RWPE1 (cell line): ENCODE results near the gene PSTPIP1.

Source experiments
- CTCF ChIA-PET: fragments of 350-600 bp; sonication (Branson Sonifier 250); formaldehyde crosslinking; extraction: SDS; loops from one replicate; lab custom pipeline; 2021; lab: Yijun Ruan, JAX
- POLR2A ChIA-PET: fragments of 400-600 bp; formaldehyde crosslinking; extraction: SDS; loops from one replicate; lab custom pipeline; 2020; ENCODE audit warnings: antibody characterized with exemption; ENCODE audit not compliant: low non-redundant PET; lab: Yijun Ruan, JAX
- DNase-seq: peaks from one replicate; pipeline ENCODE4 v3.0.0; 2012; ENCODE audit warnings: low spot score
- H3K27ac ChIP-seq: fragments of 450-650 bp; 2 replicates; pipeline ENCODE4 v1.5.1; 2017
- CTCF ChIP-seq: fragments of 450-650 bp; conservative IDR thresholded peaks from 2 replicates; pipeline ENCODE4 v1.5.1; 2017; ENCODE audit warnings: low read depth, mild to moderate bottlenecking

The PSTPIP1 gene

DNA sequence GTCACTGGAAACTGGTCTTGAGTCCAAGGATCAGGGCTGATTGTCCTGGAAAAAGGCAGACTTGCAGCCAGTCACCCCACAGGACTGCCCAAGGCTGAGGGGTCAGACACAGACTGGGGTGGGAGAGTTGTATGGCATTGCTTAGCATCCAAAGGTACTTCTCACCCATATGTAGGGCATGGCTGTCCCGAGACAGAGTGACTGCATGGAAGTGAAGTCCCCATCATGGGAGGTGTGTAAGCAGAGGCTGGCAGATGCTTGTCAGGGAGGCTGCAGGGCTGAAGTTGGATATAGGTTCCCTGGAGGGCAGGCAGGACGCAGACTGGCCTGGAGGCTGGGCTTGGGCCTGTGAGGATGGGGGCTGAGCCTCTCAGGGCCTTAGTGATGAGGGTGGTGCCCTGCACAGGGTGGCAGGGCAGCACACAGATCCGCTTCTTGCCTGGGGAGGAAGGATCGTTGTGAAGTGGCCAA is 31.1 kb downstream of the PSTPIP1 start:
- no peak for DNase-seq
- ChIA-PET CTCF (interaction anchor here (0.6 to 1.0 kb wide), 2 partner anchors 10 to 831 kb away, joined by 3 to 5 read pairs; no protein-coding TSS in a partner anchor), POLR2A (no interaction called here)
- no peak overlapping the region for H3K27ac ChIP-seq
- TF ChIP-seq CTCF: no peak

- DNase-seq: no peak
- CTCF ChIA-PET: interaction anchor here (1.0 kb wide), 1 partner anchor 9 kb away, joined by 5 read pairs; no protein-coding TSS in a partner anchor
- POLR2A ChIA-PET: no interaction called here
- no peak for TF ChIP-seq CTCF
- no peak overlapping the region; the same call in 1 of the 2 replicates for H3K27ac ChIP-seq
Measured at GRCh38 chr15:77026501-77027110, 31.7 kb downstream of the PSTPIP1 start.

DNA sequence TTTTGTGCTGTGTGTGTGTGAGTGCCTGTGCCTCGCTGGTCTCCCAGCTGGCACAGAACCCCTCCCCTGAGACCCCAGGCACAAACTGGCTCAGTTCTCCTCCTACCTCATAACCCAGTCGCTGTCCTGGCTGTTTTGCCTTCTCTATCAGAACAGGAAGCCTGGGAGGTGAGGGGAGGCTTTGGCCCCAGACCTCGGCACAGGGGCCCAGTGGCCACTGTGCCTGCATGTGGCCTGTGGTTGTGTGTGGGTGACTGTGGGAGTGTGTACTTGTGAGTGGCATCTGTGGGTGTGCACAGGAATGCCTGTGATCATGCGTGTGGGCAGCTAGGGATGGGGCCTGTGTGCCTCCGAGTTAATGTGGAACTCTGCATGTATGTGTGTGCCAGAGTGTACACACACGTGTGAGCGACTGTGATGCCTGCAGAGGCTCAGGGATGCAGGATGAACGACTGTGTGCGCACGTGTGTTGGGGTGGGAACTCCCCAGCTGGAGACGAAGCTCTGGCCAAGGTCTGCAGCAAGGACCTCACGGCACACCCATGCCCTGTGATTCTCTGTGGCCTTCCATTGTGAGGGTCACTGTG is 32.3 kb downstream of the PSTPIP1 start:
- H3K27ac ChIP-seq: no peak overlapping the region
- ChIA-PET POLR2A (no interaction called here), CTCF (interaction anchor here (1.0 kb wide), 1 partner anchor 8 kb away, joined by 5 read pairs; no protein-coding TSS in a partner anchor)
- no peak for TF ChIP-seq CTCF
- DNase-seq: no peak

GRCh38 chr15:77027697-77028450 is 32.9 kb downstream of the PSTPIP1 start:
- TF ChIP-seq CTCF: no peak
- POLR2A ChIA-PET: no interaction called here
- H3K27ac ChIP-seq: no peak overlapping the region
- CTCF ChIA-PET: no interaction called here
- DNase-seq: no peak

GRCh38 chr15:77028451-77029165 is 33.7 kb downstream of the PSTPIP1 start:
- DNase-seq: no peak
- ChIA-PET CTCF (interaction anchor here (0.5 kb wide), 1 partner anchor 605 kb away, joined by 3 read pairs; no protein-coding TSS in a partner anchor), POLR2A (no interaction called here)
- no peak overlapping the region for H3K27ac ChIP-seq
- TF ChIP-seq CTCF: no peak
